GM18867 (cell line): Measurements from ENCODE around the gene WWOX.
"Not testable (repeated sequence)": the region's sequence is repeated elsewhere in the genome, so short reads cannot be mapped to it uniquely, and the experiment has no call there.

Experiments used
- ATAC-seq: cut with Tn5 transposase; IDR thresholded peaks from one replicate; pipeline ENCODE4 v1.9.1; 2021; ENCODE audit warnings: mild to moderate bottlenecking, moderate library complexity; ENCODE audit not compliant: unreplicated experiment

Gene WWOX

DNA sequence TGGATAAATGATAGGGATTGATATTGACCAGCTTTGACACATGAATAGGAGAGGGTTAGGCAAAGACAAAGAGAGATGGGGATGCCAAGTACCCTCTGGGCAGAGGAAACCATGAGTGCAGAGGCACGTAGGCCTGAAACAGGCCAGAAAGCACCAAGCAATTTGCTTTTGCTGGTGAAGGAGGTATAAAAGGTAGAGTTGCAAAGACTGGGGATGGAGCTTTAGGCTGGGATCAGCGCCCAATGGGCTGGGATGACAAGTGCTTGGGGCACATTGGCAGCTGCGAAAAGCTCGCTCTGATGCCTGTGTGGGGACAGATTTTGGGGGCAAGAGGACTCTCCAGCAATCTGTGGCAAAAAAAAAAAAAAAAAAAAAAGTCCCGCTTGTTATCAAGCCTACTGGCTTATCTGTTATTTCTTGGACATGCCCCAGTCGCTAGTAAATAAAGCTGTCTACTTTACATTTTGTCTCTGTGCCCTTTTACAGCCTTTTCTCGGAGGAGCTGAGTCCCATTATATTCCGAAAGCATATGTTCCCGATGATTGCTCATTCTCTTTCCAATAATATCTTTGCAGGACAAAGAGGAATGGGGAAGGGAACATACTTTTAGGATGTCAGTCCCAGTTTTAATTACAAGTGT is 922.7 kb downstream of the WWOX start:
- no peak for ATAC-seq

- no peak for ATAC-seq
Observed at GRCh38 chr16:79026117-79026516, 926.7 kb downstream of the WWOX start.

- ATAC-seq, result no peak
Observed at GRCh38 chr16:79036541-79036940, 937.1 kb downstream of the WWOX start.

DNA sequence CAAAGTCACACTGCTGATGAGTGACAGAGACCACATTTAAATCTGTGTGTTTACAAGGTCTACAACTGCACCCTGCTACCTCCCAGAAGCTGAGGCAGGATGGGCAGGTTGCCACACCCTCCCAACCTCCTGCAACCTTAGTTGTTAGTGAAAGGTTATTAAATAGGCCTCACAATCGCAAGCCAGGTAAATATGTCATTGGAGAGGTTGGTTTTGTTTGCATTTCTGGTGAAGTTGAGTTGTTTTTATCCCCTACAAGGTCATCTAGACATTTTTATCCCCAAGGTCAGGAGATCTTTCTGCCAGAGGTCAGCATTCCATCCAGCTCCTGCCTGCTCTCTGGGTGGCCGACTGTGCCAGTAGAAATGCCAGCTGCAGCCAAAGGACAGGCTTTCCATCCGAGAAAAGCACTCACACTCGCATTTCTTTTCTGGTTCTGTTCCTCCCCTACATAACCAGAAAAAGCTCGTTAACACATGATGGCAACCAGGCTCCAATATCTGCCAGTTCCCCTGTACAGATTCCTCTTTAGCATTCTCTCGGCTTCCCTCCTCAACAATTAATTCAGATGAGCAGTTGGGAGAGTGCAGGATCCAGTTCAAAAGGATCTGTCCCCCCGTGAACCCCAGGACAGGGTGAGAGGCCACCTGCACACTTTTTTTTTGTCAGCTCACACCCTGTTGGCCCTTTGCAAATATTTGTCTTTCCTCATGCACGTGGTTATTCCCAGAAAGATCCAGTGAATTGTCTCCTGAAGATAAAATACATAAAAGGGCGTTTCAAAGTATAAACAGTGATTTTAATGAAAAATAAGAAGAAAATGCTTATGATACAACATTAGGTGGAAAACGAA is 938.3 kb downstream of the WWOX start:
- ATAC-seq, result no peak

DNA sequence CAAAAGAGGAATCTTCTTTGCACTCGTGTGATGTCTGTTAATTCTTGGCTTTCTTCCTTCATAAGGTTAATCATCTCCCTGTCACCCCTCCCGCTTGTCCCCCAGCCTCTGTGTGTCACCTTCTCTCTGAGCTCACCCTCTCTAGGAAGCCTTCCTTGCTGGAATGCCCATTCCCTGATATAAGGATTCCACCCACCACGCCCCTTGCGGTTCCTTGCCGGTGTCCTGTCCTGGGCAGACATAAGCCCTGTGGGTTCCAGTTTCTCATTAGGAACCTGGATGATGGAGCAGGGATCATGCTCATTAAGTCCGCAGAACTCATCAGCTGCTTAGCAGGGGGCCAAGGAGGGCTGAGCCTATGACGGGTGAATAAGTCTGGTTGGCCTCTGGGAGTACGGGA is 941.8 kb downstream of the WWOX start:
- ATAC-seq, result no peak

- no peak for ATAC-seq
Observed at GRCh38 chr16:79042141-79042540, 942.7 kb downstream of the WWOX start.

- no peak for ATAC-seq
Observed at GRCh38 chr16:79042886-79043285, 943.4 kb downstream of the WWOX start.

- ATAC-seq, result no peak
Observed at GRCh38 chr16:79045191-79045590, 945.7 kb downstream of the WWOX start.

DNA sequence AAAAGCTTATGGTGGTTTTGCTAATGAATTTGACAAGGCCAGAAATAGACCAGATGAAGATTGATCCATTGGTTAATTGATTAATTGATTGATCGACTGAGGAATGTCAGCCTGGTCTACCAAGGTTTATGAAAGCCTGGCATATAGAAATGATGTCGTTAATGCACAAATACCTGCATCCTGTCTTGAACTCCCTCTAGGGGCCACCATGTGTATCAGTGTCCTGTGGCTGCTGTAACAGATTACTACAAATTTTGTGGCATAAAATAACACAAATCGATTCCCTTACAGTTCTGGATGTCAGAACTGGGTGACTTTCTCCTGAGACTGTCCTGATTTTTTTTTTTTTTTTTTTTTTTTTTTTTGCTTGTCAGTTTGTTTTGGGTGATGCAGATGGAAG is 947.9 kb downstream of the WWOX start:
- ATAC-seq, result no peak

DNA sequence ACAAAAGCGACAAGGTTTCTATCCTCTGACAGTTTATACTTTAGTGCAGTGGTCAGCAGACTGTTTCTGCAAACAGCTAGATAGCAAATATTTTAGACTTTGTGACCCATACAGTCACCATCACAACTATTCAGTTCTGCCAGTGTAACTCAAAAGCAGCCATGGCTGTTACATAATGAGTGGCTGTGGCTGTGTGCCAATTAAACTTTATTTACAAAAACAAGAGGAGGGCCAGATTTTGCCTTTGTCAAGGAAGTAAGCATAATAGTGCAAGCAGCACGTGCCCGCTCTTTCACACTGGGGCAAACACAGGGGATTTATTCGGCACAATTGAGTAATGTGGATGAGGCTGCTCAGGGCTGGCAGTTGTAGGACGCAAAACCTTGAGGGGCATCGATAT is 949.6 kb downstream of the WWOX start:
- ATAC-seq, result no peak

DNA sequence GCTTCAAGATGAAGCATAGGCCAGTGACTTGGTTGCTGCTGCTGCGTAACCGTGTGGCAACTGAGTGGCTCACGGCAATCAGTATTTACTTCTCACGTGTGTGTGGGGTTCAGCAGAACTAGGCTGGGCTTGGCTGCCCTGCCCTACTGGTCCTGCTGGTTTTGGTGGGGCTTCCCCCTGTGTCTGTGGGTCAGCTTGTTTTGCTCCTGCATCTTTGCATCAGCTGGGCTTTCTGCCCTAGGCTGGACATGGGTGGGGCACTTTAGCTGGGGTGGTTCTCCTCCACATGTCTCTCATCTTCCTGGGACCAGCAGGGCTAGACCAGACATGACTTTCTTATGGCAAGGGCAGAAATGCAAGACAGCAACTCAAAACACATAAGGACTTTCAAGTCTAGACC is 950.6 kb downstream of the WWOX start:
- ATAC-seq, result no peak

GRCh38 chr16:79051313-79051712 is 951.9 kb downstream of the WWOX start:
- no peak for ATAC-seq

- ATAC-seq, result not testable (repeated sequence)
Observed at GRCh38 chr16:79052198-79052597, 952.7 kb downstream of the WWOX start.

DNA sequence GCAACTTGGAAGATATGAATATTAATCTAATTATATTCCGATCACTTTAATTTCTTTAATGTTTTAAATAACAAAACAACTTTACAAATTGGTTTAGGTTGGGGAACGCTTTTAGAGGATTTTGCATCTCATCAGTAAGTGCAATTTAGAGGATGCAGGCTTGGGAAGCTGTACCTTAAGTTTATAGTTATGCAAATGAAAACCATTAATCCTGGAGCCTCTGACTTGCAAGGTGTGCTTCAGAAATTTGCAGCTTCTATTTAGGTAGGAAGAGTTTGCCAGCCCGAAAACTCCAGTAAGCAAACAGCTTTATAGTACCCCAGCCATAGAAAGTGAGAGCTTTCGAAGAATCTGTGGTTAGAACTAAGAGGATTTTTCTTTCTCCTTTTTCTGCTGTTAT is 954.1 kb downstream of the WWOX start:
- ATAC-seq, result no peak

GRCh38 chr16:79054211-79054984 is 954.9 kb downstream of the WWOX start:
- no peak for ATAC-seq

GRCh38 chr16:79055251-79055970 is 956.0 kb downstream of the WWOX start:
- no peak for ATAC-seq

GRCh38 chr16:79061181-79061580 is 961.7 kb downstream of the WWOX start:
- no peak for ATAC-seq

DNA sequence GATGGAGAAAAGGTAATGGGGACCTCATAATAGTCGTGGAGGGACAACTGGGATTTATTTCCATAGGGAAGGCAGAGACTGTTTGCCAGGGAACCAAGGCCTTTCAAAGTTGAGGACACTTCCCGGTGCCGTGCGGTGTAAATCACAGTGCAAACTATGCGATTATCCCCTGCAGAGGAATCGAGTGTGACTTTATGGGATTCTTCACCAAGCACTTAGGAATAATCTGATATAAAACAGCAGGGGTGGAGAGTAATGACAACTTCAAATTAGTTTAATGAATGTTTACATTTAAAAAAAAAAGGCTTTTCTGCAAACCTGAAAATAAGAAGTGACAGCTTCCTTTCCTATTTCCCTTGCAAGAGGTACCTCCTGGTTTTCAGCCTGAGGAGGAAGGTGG is 962.9 kb downstream of the WWOX start:
- no peak for ATAC-seq

DNA sequence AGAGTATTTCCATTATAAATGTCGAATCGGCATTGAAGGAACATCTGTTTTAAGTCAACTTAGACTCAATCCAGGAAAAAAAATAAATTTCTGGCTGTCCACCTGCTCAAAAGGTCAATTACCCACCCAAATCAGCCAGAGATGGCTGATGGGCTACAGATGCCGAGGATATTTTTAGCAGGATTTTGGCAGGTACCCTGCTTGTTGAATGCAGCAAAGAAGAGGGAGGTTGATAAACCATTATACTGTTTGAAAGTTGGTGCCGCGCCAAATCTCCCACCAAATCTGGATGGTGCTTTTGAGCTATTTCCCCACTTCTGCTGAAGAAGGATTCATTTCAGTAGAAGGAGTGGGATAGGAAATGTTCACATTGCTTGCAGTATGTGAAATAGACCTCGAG is 963.4 kb downstream of the WWOX start:
- ATAC-seq, result no peak

DNA sequence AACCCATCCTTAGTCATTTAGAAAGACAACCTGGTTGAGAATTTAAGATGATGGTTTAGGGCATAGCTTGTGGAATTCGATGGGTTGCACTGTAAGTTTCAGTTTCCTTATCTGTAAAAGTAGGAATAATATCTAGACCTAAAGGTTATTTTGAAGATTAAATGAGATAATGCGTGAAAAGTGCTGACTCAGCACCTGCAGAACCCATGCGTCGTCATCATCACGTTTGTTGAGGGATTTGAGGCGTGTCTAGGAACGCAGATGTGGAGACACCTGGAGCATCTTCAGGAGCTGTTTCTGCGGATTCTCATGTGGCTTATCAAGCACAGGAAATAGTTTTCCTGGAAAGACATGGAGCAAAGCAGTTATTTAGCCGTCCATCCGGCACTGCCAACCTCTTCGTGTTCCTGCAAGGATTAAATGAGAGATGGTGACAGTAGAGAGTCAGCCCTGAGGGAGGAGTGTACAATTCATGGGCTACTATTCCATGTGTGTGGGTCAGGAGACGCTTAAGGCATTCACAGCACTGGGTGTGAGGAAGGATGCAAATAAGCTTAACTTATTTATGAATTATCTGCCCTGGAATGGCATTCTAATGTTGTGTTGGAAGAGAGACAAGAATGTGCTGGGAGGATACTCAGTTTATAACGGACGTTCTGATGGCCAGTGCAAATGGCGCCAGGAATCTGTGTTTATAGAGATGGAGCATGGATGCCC is 965.0 kb downstream of the WWOX start:
- ATAC-seq, result no peak
